HepG2 (cell line): ENCODE data around the gene ANKHD1. TPM values are rescaled to one million over a fixed set of nuclear protein-coding genes. Genes with fewer than 3 reads are reported as not detected.

Experiments used
- ATF5 ChIP-seq: sonication (generic); formaldehyde crosslinking; IDR thresholded peaks from 2 replicates; pipeline ENCODE4 v1.4.0; 2020; ENCODE audit warnings: mild to moderate bottlenecking, low read depth, missing genetic modification reagents
- E2F1 ChIP-seq: sonication (generic); formaldehyde crosslinking; IDR thresholded peaks from 2 replicates; pipeline ENCODE4 v1.5.0; 2020; ENCODE audit warnings: missing genetic modification reagents
- FOXM1 ChIP-seq: sonication (generic); formaldehyde crosslinking; IDR thresholded peaks from 2 replicates; pipeline ENCODE4 v1.5.0; 2020; ENCODE audit warnings: missing genetic modification reagents
- HDAC1 ChIP-seq: sonication (generic); formaldehyde crosslinking; IDR thresholded peaks from 2 replicates; pipeline ENCODE4 v1.5.1; 2020; ENCODE audit warnings: mild to moderate bottlenecking, missing genetic modification reagents
- HMG20B ChIP-seq: conservative IDR thresholded peaks from 2 replicates; pipeline ENCODE4 v1.6.1; 2016; ENCODE audit warnings: missing genetic modification reagents, missing compliant biosample characterization
- RAD51 ChIP-seq: fragments of 450-650 bp; IDR thresholded peaks from 2 replicates; pipeline ENCODE4 v1.6.1; 2016; ENCODE audit warnings: borderline replicate concordance
- SMARCE1 ChIP-seq: fragments of 450-650 bp; IDR thresholded peaks from 2 replicates; pipeline ENCODE4 v1.6.1; 2017; ENCODE audit warnings: borderline replicate concordance
- TFDP1 ChIP-seq: IDR thresholded peaks from 2 replicates; pipeline ENCODE4 v1.6.1; 2016; ENCODE audit warnings: missing compliant biosample characterization, missing genetic modification reagents, borderline replicate concordance
- polyA plus RNA-seq, 8 experiments: library from polyadenylated mRNA; depleted of rRNA in 3 of 8; stranded (reverse) in 7 of 8; unstranded in 1 of 8; fragments of >200 nt; fragmentation: Illumina TruSeq in 4 of 8; extraction: Trizol in 4 of 8; gene quantifications; 2 replicates each; pipeline versions ENCODE4 v1.2.1 to v1.2.3, GENCODE V29; 2011 to 2016; ENCODE audit warnings: low read depth in 4 of 8, missing spikeins in 1 of 8, mixed read lengths in 1 of 8; ENCODE audit not compliant: insufficient read depth in 1 of 8
- total RNA-seq, 5 experiments: library from RNA; depleted of rRNA; stranded (reverse); fragments of >200 nt; fragmentation: Illumina TruSeq; extraction: Trizol; gene quantifications; 2 replicates each; pipeline ENCODE4 v1.2.3, GENCODE V29; 2016; ENCODE audit warnings: low read depth in 1 of 5
- TF ChIP-seq, protein P1 (sequence below): sonication (generic); formaldehyde crosslinking; IDR thresholded peaks from 2 replicates; pipeline ENCODE4 v1.5.0; 2020; ENCODE audit warnings: mild to moderate bottlenecking, missing genetic modification reagents, borderline replicate concordance
- TF ChIP-seq, protein P2 (sequence below): sonication (generic); formaldehyde crosslinking; IDR thresholded peaks from 2 replicates; pipeline ENCODE4 v1.5.1; 2020; ENCODE audit warnings: mild to moderate bottlenecking, missing genetic modification reagents, borderline replicate concordance

The ANKHD1 gene
- total and polyA plus RNA-seq, 2 of the 13 experiments (the other 11 are each of a cell fraction or from before 2014, with no cell fraction given), result 69.9 to 82.0 TPM

GRCh38 chr5:140362875-140363630 lies 38.6 kb upstream of the ANKHD1 start (continued):
- TF ChIP-seq, protein P1, sequence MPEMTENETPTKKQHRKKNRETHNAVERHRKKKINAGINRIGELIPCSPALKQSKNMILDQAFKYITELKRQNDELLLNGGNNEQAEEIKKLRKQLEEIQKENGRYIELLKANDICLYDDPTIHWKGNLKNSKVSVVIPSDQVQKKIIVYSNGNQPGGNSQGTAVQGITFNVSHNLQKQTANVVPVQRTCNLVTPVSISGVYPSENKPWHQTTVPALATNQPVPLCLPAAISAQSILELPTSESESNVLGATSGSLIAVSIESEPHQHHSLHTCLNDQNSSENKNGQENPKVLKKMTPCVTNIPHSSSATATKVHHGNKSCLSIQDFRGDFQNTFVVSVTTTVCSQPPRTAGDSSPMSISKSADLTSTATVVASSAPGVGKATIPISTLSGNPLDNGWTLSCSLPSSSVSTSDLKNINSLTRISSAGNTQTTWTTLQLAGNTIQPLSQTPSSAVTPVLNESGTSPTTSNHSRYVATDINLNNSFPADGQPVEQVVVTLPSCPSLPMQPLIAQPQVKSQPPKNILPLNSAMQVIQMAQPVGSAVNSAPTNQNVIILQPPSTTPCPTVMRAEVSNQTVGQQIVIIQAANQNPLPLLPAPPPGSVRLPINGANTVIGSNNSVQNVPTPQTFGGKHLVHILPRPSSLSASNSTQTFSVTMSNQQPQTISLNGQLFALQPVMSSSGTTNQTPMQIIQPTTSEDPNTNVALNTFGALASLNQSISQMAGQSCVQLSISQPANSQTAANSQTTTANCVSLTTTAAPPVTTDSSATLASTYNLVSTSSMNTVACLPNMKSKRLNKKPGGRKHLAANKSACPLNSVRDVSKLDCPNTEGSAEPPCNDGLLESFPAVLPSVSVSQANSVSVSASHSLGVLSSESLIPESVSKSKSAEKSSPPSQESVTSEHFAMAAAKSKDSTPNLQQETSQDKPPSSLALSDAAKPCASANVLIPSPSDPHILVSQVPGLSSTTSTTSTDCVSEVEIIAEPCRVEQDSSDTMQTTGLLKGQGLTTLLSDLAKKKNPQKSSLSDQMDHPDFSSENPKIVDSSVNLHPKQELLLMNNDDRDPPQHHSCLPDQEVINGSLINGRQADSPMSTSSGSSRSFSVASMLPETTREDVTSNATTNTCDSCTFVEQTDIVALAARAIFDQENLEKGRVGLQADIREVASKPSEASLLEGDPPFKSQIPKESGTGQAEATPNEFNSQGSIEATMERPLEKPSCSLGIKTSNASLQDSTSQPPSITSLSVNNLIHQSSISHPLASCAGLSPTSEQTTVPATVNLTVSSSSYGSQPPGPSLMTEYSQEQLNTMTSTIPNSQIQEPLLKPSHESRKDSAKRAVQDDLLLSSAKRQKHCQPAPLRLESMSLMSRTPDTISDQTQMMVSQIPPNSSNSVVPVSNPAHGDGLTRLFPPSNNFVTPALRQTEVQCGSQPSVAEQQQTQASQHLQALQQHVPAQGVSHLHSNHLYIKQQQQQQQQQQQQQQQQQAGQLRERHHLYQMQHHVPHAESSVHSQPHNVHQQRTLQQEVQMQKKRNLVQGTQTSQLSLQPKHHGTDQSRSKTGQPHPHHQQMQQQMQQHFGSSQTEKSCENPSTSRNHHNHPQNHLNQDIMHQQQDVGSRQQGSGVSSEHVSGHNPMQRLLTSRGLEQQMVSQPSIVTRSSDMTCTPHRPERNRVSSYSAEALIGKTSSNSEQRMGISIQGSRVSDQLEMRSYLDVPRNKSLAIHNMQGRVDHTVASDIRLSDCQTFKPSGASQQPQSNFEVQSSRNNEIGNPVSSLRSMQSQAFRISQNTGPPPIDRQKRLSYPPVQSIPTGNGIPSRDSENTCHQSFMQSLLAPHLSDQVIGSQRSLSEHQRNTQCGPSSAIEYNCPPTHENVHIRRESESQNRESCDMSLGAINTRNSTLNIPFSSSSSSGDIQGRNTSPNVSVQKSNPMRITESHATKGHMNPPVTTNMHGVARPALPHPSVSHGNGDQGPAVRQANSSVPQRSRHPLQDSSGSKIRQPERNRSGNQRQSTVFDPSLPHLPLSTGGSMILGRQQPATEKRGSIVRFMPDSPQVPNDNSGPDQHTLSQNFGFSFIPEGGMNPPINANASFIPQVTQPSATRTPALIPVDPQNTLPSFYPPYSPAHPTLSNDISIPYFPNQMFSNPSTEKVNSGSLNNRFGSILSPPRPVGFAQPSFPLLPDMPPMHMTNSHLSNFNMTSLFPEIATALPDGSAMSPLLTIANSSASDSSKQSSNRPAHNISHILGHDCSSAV (CRISPR knock-in tag), result no peak
- TF ChIP-seq E2F1 (CRISPR knock-in tag) (no peak), HDAC1 (CRISPR knock-in tag) (peak; percentile 63), ATF5 (CRISPR knock-in tag) (no peak), FOXM1 (no peak), RAD51 (no peak), HMG20B (CRISPR knock-in tag) (no peak), SMARCE1 (no peak), TFDP1 (CRISPR knock-in tag) (peak; percentile 63; the same call in 1 of the 2 replicates)
- TF ChIP-seq, protein P2, sequence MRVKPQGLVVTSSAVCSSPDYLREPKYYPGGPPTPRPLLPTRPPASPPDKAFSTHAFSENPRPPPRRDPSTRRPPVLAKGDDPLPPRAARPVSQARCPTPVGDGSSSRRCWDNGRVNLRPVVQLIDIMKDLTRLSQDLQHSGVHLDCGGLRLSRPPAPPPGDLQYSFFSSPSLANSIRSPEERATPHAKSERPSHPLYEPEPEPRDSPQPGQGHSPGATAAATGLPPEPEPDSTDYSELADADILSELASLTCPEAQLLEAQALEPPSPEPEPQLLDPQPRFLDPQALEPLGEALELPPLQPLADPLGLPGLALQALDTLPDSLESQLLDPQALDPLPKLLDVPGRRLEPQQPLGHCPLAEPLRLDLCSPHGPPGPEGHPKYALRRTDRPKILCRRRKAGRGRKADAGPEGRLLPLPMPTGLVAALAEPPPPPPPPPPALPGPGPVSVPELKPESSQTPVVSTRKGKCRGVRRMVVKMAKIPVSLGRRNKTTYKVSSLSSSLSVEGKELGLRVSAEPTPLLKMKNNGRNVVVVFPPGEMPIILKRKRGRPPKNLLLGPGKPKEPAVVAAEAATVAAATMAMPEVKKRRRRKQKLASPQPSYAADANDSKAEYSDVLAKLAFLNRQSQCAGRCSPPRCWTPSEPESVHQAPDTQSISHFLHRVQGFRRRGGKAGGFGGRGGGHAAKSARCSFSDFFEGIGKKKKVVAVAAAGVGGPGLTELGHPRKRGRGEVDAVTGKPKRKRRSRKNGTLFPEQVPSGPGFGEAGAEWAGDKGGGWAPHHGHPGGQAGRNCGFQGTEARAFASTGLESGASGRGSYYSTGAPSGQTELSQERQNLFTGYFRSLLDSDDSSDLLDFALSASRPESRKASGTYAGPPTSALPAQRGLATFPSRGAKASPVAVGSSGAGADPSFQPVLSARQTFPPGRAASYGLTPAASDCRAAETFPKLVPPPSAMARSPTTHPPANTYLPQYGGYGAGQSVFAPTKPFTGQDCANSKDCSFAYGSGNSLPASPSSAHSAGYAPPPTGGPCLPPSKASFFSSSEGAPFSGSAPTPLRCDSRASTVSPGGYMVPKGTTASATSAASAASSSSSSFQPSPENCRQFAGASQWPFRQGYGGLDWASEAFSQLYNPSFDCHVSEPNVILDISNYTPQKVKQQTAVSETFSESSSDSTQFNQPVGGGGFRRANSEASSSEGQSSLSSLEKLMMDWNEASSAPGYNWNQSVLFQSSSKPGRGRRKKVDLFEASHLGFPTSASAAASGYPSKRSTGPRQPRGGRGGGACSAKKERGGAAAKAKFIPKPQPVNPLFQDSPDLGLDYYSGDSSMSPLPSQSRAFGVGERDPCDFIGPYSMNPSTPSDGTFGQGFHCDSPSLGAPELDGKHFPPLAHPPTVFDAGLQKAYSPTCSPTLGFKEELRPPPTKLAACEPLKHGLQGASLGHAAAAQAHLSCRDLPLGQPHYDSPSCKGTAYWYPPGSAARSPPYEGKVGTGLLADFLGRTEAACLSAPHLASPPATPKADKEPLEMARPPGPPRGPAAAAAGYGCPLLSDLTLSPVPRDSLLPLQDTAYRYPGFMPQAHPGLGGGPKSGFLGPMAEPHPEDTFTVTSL (CRISPR knock-in tag), result no peak
